ENCODE measurements around the gene FADS2.

DNA sequence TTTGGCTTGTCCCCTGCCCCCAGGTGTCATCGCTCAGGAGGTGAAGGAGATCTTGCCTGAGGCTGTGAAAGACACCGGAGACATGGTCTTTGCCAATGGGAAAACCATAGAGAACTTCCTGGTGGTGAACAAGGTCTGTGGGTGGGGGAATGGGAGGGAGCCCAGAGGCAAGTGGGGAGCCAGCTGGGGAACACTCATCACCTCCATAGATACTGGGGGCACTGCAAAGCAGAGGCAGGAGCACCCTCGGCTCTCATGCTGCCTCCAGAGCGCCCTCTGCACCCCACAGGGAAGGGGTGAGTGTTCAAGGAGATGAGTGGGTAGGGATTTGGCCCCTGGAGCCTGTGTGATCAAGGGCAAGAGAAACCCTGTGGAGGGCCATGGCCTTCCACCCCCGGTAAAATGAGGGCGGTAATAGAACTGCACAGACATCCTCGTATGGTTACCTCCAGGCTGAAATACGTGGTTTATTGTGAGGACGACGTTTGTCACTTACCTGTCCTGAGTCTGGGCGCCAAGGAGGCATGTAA is 49.7 kb upstream of the FADS2 start:
- TF ChIP-seq POLR2A (IDR thresholded peaks at IDR 0.05; ENCODE audit: borderline replicate concordance, extremely low read depth, insufficient read depth, insufficient read length) (no peak), ZNF274 (IDR thresholded peaks at IDR 0.05; ENCODE audit: low read depth, low read length) (no peak), YY1 (IDR thresholded peaks at IDR 0.05; ENCODE audit: extremely low read depth, insufficient replicate concordance, low read depth, low read length) (no peak), JUND (IDR thresholded peaks at IDR 0.05) (no peak), RAD21 (IDR thresholded peaks at IDR 0.05; ENCODE audit: low read depth) (no peak), POLR2AphosphoS5 (IDR thresholded peaks at IDR 0.05; ENCODE audit: low read depth, low read length) (no peak), TCF7L2 (IDR thresholded peaks at IDR 0.05; ENCODE audit: borderline replicate concordance, extremely low read depth, insufficient read depth, insufficient read length) (no peak), CBX3 (IDR thresholded peaks at IDR 0.05; ENCODE audit: low read depth) (no peak), EZH2phosphoT487 (IDR thresholded peaks at IDR 0.05; ENCODE audit: borderline replicate concordance) (no peak), SRF (IDR thresholded peaks at IDR 0.05; ENCODE audit: low read depth) (no peak)
- TF ChIP-seq, protein P1, sequence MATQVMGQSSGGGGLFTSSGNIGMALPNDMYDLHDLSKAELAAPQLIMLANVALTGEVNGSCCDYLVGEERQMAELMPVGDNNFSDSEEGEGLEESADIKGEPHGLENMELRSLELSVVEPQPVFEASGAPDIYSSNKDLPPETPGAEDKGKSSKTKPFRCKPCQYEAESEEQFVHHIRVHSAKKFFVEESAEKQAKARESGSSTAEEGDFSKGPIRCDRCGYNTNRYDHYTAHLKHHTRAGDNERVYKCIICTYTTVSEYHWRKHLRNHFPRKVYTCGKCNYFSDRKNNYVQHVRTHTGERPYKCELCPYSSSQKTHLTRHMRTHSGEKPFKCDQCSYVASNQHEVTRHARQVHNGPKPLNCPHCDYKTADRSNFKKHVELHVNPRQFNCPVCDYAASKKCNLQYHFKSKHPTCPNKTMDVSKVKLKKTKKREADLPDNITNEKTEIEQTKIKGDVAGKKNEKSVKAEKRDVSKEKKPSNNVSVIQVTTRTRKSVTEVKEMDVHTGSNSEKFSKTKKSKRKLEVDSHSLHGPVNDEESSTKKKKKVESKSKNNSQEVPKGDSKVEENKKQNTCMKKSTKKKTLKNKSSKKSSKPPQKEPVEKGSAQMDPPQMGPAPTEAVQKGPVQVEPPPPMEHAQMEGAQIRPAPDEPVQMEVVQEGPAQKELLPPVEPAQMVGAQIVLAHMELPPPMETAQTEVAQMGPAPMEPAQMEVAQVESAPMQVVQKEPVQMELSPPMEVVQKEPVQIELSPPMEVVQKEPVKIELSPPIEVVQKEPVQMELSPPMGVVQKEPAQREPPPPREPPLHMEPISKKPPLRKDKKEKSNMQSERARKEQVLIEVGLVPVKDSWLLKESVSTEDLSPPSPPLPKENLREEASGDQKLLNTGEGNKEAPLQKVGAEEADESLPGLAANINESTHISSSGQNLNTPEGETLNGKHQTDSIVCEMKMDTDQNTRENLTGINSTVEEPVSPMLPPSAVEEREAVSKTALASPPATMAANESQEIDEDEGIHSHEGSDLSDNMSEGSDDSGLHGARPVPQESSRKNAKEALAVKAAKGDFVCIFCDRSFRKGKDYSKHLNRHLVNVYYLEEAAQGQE (IDR thresholded peaks at IDR 0.05; ENCODE audit: low read depth), result no peak
- TF ChIP-seq, protein P2, sequence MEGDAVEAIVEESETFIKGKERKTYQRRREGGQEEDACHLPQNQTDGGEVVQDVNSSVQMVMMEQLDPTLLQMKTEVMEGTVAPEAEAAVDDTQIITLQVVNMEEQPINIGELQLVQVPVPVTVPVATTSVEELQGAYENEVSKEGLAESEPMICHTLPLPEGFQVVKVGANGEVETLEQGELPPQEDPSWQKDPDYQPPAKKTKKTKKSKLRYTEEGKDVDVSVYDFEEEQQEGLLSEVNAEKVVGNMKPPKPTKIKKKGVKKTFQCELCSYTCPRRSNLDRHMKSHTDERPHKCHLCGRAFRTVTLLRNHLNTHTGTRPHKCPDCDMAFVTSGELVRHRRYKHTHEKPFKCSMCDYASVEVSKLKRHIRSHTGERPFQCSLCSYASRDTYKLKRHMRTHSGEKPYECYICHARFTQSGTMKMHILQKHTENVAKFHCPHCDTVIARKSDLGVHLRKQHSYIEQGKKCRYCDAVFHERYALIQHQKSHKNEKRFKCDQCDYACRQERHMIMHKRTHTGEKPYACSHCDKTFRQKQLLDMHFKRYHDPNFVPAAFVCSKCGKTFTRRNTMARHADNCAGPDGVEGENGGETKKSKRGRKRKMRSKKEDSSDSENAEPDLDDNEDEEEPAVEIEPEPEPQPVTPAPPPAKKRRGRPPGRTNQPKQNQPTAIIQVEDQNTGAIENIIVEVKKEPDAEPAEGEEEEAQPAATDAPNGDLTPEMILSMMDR (IDR thresholded peaks at IDR 0.05 in 2 of 3, conservative IDR thresholded peaks at IDR 0.05 in 1 of 3; ENCODE audit: borderline replicate concordance in 1 of 3, insufficient read depth in 1 of 3, low read depth in 2 of 3, low read length in 2 of 3), result no peak

Measured in HCT116 (cell line).